ENCODE data around the gene SHISAL2B. TPM values are rescaled to one million over a fixed set of nuclear protein-coding genes. Genes with fewer than 3 reads are reported as not detected.

Gene SHISAL2B
- polyA plus RNA-seq, 2 of the 4 experiments (the other 2 are of a cell fraction): not detected

DNA sequence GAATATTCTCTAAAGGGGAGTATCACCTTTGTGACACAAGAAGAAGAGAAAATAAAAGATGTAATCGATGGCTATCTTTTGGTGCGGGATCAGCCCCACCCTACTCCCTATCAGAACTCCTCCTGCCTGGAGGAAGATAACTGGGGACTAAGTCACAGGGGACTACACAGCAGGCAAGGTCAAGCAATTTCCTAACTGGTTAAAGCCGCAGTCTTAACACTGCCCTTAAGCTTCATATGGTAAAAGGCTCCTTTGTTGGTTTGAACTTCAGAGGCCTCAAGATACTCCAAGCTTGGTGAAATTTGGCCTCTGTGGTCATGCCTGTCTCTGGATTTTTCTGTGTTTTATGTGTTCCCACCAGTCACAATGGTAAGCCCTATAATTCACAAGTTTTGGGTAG is 1.3 kb upstream of the SHISAL2B start (continued):
- TF ChIP-seq, protein P1, sequence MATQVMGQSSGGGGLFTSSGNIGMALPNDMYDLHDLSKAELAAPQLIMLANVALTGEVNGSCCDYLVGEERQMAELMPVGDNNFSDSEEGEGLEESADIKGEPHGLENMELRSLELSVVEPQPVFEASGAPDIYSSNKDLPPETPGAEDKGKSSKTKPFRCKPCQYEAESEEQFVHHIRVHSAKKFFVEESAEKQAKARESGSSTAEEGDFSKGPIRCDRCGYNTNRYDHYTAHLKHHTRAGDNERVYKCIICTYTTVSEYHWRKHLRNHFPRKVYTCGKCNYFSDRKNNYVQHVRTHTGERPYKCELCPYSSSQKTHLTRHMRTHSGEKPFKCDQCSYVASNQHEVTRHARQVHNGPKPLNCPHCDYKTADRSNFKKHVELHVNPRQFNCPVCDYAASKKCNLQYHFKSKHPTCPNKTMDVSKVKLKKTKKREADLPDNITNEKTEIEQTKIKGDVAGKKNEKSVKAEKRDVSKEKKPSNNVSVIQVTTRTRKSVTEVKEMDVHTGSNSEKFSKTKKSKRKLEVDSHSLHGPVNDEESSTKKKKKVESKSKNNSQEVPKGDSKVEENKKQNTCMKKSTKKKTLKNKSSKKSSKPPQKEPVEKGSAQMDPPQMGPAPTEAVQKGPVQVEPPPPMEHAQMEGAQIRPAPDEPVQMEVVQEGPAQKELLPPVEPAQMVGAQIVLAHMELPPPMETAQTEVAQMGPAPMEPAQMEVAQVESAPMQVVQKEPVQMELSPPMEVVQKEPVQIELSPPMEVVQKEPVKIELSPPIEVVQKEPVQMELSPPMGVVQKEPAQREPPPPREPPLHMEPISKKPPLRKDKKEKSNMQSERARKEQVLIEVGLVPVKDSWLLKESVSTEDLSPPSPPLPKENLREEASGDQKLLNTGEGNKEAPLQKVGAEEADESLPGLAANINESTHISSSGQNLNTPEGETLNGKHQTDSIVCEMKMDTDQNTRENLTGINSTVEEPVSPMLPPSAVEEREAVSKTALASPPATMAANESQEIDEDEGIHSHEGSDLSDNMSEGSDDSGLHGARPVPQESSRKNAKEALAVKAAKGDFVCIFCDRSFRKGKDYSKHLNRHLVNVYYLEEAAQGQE (IDR thresholded peaks at IDR 0.05): no peak
- TF ChIP-seq, protein P2, sequence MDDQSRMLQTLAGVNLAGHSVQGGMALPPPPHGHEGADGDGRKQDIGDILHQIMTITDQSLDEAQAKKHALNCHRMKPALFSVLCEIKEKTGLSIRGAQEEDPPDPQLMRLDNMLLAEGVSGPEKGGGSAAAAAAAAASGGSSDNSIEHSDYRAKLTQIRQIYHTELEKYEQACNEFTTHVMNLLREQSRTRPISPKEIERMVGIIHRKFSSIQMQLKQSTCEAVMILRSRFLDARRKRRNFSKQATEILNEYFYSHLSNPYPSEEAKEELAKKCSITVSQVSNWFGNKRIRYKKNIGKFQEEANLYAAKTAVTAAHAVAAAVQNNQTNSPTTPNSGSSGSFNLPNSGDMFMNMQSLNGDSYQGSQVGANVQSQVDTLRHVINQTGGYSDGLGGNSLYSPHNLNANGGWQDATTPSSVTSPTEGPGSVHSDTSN (IDR thresholded peaks at IDR 0.05): no peak
- no peak for TF ChIP-seq CBX8 (IDR thresholded peaks at IDR 0.05)
- TF ChIP-seq JUNB (IDR thresholded peaks at IDR 0.05): no peak
- TF ChIP-seq, protein P3, sequence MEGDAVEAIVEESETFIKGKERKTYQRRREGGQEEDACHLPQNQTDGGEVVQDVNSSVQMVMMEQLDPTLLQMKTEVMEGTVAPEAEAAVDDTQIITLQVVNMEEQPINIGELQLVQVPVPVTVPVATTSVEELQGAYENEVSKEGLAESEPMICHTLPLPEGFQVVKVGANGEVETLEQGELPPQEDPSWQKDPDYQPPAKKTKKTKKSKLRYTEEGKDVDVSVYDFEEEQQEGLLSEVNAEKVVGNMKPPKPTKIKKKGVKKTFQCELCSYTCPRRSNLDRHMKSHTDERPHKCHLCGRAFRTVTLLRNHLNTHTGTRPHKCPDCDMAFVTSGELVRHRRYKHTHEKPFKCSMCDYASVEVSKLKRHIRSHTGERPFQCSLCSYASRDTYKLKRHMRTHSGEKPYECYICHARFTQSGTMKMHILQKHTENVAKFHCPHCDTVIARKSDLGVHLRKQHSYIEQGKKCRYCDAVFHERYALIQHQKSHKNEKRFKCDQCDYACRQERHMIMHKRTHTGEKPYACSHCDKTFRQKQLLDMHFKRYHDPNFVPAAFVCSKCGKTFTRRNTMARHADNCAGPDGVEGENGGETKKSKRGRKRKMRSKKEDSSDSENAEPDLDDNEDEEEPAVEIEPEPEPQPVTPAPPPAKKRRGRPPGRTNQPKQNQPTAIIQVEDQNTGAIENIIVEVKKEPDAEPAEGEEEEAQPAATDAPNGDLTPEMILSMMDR (IDR thresholded peaks at IDR 0.05): no peak
- TF ChIP-seq RARB (CRISPR knock-in tag; IDR thresholded peaks at IDR 0.05): no peak
- no peak for TF ChIP-seq RAD21 (conservative IDR thresholded peaks at IDR 0.05 in 1 of 2, IDR thresholded peaks at IDR 0.05 in 1 of 2)

DNA sequence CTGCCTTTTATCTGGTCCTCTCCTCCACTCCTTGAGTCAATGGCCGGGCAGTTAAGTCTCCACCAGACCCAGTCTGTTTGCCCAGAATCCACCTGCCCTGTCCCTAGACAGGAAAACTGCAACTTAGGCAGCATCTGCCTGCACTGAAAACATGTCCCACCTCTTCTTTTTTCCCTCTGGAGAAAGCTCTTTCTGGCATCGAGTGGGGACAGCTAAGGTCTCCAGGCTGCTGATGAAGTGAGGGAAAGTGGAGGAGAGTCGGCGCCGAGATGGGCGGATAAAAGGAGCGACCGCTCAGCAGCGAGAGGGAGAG is 243 bp upstream of the SHISAL2B start:
- peak overlapping the region; percentile 43 for H3K4me3 ChIP-seq
- no peaks in the 10 kb centered on the region for H3K4me1 ChIP-seq
- no peaks in the 10 kb centered on the region for H3K9me3 ChIP-seq
- CTCF ChIA-PET: no interaction called here
- peak; percentile 23 to 40; a peak in 5 of 6 replicates for ATAC-seq
- peak overlapping the region; percentile 96 for H3K4me2 ChIP-seq
- FAIRE-seq: no peak
- TF ChIP-seq RNF2 (IDR thresholded peaks at IDR 0.05; ENCODE audit: borderline replicate concordance, low read depth) (no peak), NR3C1 (IDR thresholded peaks at IDR 0.05) (no peak), CHD2 (IDR thresholded peaks at IDR 0.05; ENCODE audit: low read length, partially characterized antibody) (no peak), JUNB (IDR thresholded peaks at IDR 0.05) (no peak), NPAS2 (CRISPR knock-in tag; IDR thresholded peaks at IDR 0.05; ENCODE audit: borderline replicate concordance) (no peak), GATA3 (IDR thresholded peaks at IDR 0.05; ENCODE audit: borderline replicate concordance) (no peak), HOXA7 (CRISPR knock-in tag; IDR thresholded peaks at IDR 0.05) (no peak), FOSL2 (IDR thresholded peaks at IDR 0.05) (no peak), FOSL2 (CRISPR knock-in tag; IDR thresholded peaks at IDR 0.05) (no peak)
- POLR2A ChIA-PET: no interaction called here
- no peak for DNase-seq (ENCODE audit: low read depth in 1 of 2, low spot score in 1 of 2)
- 15% methylated on average over 9 of the region's 9 CpGs for WGBS (ENCODE audit: missing lambda C conversion rate)
- peak overlapping the region in 1 of 2 experiments; percentile 45; a peak in 1 of 6 replicates for H3K27ac ChIP-seq

DNA sequence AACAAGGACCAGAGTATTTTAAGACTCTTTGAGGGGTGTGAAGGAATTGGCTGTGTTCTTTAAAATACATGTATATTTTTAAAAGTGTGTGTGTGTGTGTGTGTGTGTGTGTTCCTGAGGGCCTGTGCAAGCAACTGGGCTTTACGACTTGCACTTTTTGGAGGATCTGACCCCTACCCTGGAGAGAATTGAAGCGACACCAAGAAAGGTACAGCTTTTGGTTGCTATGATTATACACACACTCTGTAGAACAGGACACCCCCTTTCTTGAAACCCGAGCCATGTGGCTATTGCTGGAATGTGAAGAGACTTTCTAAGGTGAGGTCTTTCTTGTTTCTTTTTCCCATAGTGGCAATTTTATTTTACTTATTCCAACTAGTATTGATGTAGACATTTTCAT is 988 bp downstream of the SHISAL2B start:
- CTCF ChIA-PET: no interaction called here
- POLR2A ChIA-PET: no interaction called here
- DNase-seq (ENCODE audit: low read depth in 1 of 2, low spot score in 1 of 2) (peak in 1 of 2 experiments; percentile 1), FAIRE-seq (no peak), ATAC-seq (no peak)
- Histone ChIP-seq H3K9me3 (no peaks in the 10 kb centered on the region), H3K4me1 (no peaks in the 10 kb centered on the region), H3K4me2 (peak overlapping the region; percentile 96), H3K27ac (no peak overlapping the region), H3K4me3 (peak overlapping the region; percentile 43)
- 47% methylated on average over 3 of the region's 3 CpGs for WGBS (ENCODE audit: missing lambda C conversion rate)
- TF ChIP-seq FOXS1 (CRISPR knock-in tag; IDR thresholded peaks at IDR 0.05) (no peak), CBX8 (IDR thresholded peaks at IDR 0.05) (no peak), CHD4 (IDR thresholded peaks at IDR 0.05; ENCODE audit: borderline replicate concordance) (no peak), PHF8 (IDR thresholded peaks at IDR 0.05; ENCODE audit: borderline replicate concordance, low read depth) (no peak), SMC3 (IDR thresholded peaks at IDR 0.05) (no peak), MAZ (IDR thresholded peaks at IDR 0.05; ENCODE audit: borderline replicate concordance, low read depth, low read length) (no peak), NFE2L2 (conservative IDR thresholded peaks at IDR 0.05; ENCODE audit: low read length) (no peak), ZSCAN20 (CRISPR knock-in tag; IDR thresholded peaks at IDR 0.05) (no peak), EHF (CRISPR knock-in tag; IDR thresholded peaks at IDR 0.05) (no peak)
- TF ChIP-seq, protein P3 (IDR thresholded peaks at IDR 0.05): no peak
- TF ChIP-seq, protein P4, sequence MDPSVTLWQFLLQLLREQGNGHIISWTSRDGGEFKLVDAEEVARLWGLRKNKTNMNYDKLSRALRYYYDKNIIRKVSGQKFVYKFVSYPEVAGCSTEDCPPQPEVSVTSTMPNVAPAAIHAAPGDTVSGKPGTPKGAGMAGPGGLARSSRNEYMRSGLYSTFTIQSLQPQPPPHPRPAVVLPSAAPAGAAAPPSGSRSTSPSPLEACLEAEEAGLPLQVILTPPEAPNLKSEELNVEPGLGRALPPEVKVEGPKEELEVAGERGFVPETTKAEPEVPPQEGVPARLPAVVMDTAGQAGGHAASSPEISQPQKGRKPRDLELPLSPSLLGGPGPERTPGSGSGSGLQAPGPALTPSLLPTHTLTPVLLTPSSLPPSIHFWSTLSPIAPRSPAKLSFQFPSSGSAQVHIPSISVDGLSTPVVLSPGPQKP (IDR thresholded peaks at IDR 0.05; ENCODE audit: low read depth, low read length): no peak
- TF ChIP-seq, protein P5, sequence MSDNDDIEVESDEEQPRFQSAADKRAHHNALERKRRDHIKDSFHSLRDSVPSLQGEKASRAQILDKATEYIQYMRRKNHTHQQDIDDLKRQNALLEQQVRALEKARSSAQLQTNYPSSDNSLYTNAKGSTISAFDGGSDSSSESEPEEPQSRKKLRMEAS (IDR thresholded peaks at IDR 0.05): no peak
- TF ChIP-seq, protein P6, sequence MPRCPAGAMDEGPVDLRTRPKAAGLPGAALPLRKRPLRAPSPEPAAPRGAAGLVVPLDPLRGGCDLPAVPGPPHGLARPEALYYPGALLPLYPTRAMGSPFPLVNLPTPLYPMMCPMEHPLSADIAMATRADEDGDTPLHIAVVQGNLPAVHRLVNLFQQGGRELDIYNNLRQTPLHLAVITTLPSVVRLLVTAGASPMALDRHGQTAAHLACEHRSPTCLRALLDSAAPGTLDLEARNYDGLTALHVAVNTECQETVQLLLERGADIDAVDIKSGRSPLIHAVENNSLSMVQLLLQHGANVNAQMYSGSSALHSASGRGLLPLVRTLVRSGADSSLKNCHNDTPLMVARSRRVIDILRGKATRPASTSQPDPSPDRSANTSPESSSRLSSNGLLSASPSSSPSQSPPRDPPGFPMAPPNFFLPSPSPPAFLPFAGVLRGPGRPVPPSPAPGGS (IDR thresholded peaks at IDR 0.05): no peak
